A549 (cell line): ENCODE data around the gene COX6B1. TPM values are rescaled to one million over a fixed set of nuclear protein-coding genes. Genes with fewer than 3 reads are reported as not detected.

Source experiments
- ATAC-seq, 2 experiments: fragments of 200-7000 bp in 1 of 2; fragments of >200 bp in 1 of 2; cut with Nextera tagmentation in 1 of 2; cut with Tn5 transposase in 1 of 2; 3 replicates each; pipeline versions ENCODE4 v1.8.0 to v1.9.1; 2018 to 2020; ENCODE audit warnings: mild to moderate bottlenecking in 1 of 2, moderate library complexity in 1 of 2
- CTCF ChIA-PET: fragments of 300-600 bp; sonication (Branson Sonifier 250); formaldehyde crosslinking; extraction: SDS; loops from one replicate; lab custom pipeline; 2021; ENCODE audit warnings: antibody characterized with exemption, inconsistent platforms; lab: Yijun Ruan, JAX
- POLR2A ChIA-PET: fragments of 350-600 bp; formaldehyde crosslinking; extraction: SDS; loops from one replicate; lab custom pipeline; 2021; ENCODE audit warnings: antibody characterized with exemption, inconsistent platforms; lab: Yijun Ruan, JAX
- DNase-seq, 2 experiments: peaks; one replicate each; pipeline versions ENCODE4 v3.0.0 to v3.0.0-alpha.2; 2011 to 2016; ENCODE audit warnings: low read depth in 1 of 2, low spot score in 1 of 2
- FAIRE-seq: peaks from 2 replicates; lab custom pipeline; 2011; peaks lifted over from hg19 to GRCh38; lab: Jason Lieb, UNC
- H3K27ac ChIP-seq, 2 experiments: fragments of >200 bp; sonication (Bioruptor Twin); formaldehyde crosslinking; 3 replicates each; pipeline ENCODE4 v1.5.1; 2016 to 2017
- H3K4me1 ChIP-seq: fragments of >200 bp; sonication (Bioruptor Twin); formaldehyde crosslinking; 3 replicates; pipeline ENCODE4 v1.6.1; 2016
- H3K4me2 ChIP-seq: fragments of >200 bp; sonication (Bioruptor Twin); formaldehyde crosslinking; 3 replicates; pipeline ENCODE4 v1.6.1; 2016
- H3K4me3 ChIP-seq: fragments of >200 bp; sonication (Bioruptor Twin); formaldehyde crosslinking; 3 replicates; pipeline ENCODE4 v1.5.1; 2016
- H3K9me3 ChIP-seq: fragments of >200 bp; sonication (Bioruptor Twin); formaldehyde crosslinking; 3 replicates; pipeline ENCODE4 v1.6.1; 2016
- BCL3 ChIP-seq: fragments of >200 bp; sonication (Bioruptor Twin); formaldehyde crosslinking; IDR thresholded peaks from 3 replicates; pipeline ENCODE4 v1.6.1; 2016
- CTCF ChIP-seq: fragments of >200 bp; sonication (Bioruptor Twin); formaldehyde crosslinking; IDR thresholded peaks from 3 replicates; pipeline ENCODE4 v1.5.1; 2016
- EHF ChIP-seq: fragments of 250-450 bp; sonication (Bioruptor Pico); IDR thresholded peaks from 2 replicates; pipeline ENCODE4 v1.5.0; 2020; ENCODE audit warnings: mild to moderate bottlenecking
- EHMT2 ChIP-seq: fragments of 200-600 bp; sonication (generic); IDR thresholded peaks from 2 replicates; pipeline ENCODE4 v1.6.1; 2016; ENCODE audit warnings: antibody characterized with exemption, low read depth, mild to moderate bottlenecking, moderate library complexity
- EP300 ChIP-seq, 2 experiments: fragments of >200 bp; sonication (Bioruptor Twin); formaldehyde crosslinking; IDR thresholded peaks; 2 replicates in 1 of 2; 3 replicates in 1 of 2; pipeline ENCODE4 v1.6.1; 2016 to 2017
- FOSB ChIP-seq: fragments of 250-450 bp; sonication (Bioruptor Pico); IDR thresholded peaks from 2 replicates; pipeline ENCODE4 v1.5.0; 2020; ENCODE audit warnings: mild to moderate bottlenecking, moderate library complexity
- FOSL2 ChIP-seq, 2 experiments: fragments of 450-650 bp in 1 of 2; fragments of >200 bp in 1 of 2; sonication (Bioruptor Twin) in 1 of 2; formaldehyde crosslinking; IDR thresholded peaks; 2 replicates each; pipeline versions ENCODE4 v1.5.0 to v1.6.1; 2016 to 2020; ENCODE audit warnings: mild to moderate bottlenecking in 1 of 2, moderate library complexity in 1 of 2
- HOXA7 ChIP-seq: fragments of 250-450 bp; sonication (Bioruptor Pico); IDR thresholded peaks from 2 replicates; pipeline ENCODE4 v1.5.0; 2020; ENCODE audit warnings: mild to moderate bottlenecking, moderate library complexity
- HOXB13 ChIP-seq: fragments of 250-450 bp; sonication (Bioruptor Pico); IDR thresholded peaks from 2 replicates; pipeline ENCODE4 v1.5.0; 2020; ENCODE audit warnings: low read depth, mild to moderate bottlenecking, moderate library complexity
- JUNB ChIP-seq: fragments of >200 bp; sonication (Bioruptor Twin); formaldehyde crosslinking; IDR thresholded peaks from 2 replicates; pipeline ENCODE4 v1.6.1; 2016
- MYC ChIP-seq: IDR thresholded peaks from 2 replicates; pipeline ENCODE4 v1.6.1; 2012; ENCODE audit warnings: mild to moderate bottlenecking, inconsistent platforms, low read length, improper control_type of control experiment, borderline replicate concordance
- NFE2L2 ChIP-seq: fragments of 150-350 bp; conservative IDR thresholded peaks from 2 replicates; pipeline ENCODE4 v1.6.1; 2014; ENCODE audit warnings: low read length
- NR3C1 ChIP-seq: fragments of >200 bp; sonication (Bioruptor Twin); formaldehyde crosslinking; IDR thresholded peaks from 3 replicates; pipeline ENCODE4 v1.6.1; 2017
- PBX3 ChIP-seq: IDR thresholded peaks from 2 replicates; pipeline ENCODE4 v1.6.1; 2012
- RARB ChIP-seq: fragments of 250-450 bp; sonication (Bioruptor Pico); IDR thresholded peaks from 2 replicates; pipeline ENCODE4 v1.8.0; 2021; ENCODE audit warnings: mild to moderate bottlenecking, moderate library complexity
- REST ChIP-seq: fragments of 200-600 bp; sonication (generic); IDR thresholded peaks from 2 replicates; pipeline ENCODE4 v1.6.1; 2016; ENCODE audit warnings: antibody characterized with exemption, mild to moderate bottlenecking, moderate library complexity
- RFX5 ChIP-seq: fragments of 450-650 bp; IDR thresholded peaks from 2 replicates; pipeline ENCODE4 v1.7.1; 2014; ENCODE audit warnings: antibody characterized with exemption, mild to moderate bottlenecking, moderate library complexity
- SMC3 ChIP-seq: fragments of >200 bp; sonication (Bioruptor Twin); formaldehyde crosslinking; IDR thresholded peaks from 3 replicates; pipeline ENCODE4 v1.6.1; 2018; ENCODE audit warnings: inconsistent platforms
- ZC3H11A ChIP-seq: fragments of 450-650 bp; IDR thresholded peaks from 2 replicates; pipeline ENCODE4 v1.6.1; 2014; ENCODE audit warnings: antibody characterized with exemption, mild to moderate bottlenecking
- ZFP36 ChIP-seq: fragments of 450-650 bp; IDR thresholded peaks from 2 replicates; pipeline ENCODE4 v1.6.1; 2014; ENCODE audit warnings: borderline replicate concordance; ENCODE audit not compliant: partially characterized antibody
- ZSCAN20 ChIP-seq: fragments of 250-450 bp; sonication (Bioruptor Pico); IDR thresholded peaks from 2 replicates; pipeline ENCODE4 v1.8.0; 2022; ENCODE audit warnings: mild to moderate bottlenecking, moderate library complexity
- WGBS: methylation state at CpG from one replicate; pipeline ENCODE4 v1.1.6; 2017; ENCODE audit errors: missing lambda C conversion rate; 5-methylcytosine and 5-hydroxymethylcytosine counted together
- polyA plus RNA-seq, 4 experiments: library from polyadenylated mRNA; depleted of rRNA in 3 of 4; stranded (reverse); fragments of >200 nt; fragmentation: RNase III in 1 of 4; extraction: RNeasy Plus Mini Kit Qiagen cat#74134 plus additional on column Dnase treatment in 1 of 4; gene quantifications; 2 replicates in 3 of 4; 3 replicates in 1 of 4; pipeline ENCODE4 v1.2.3, GENCODE V29; 2011 to 2017

Gene COX6B1
- polyA plus RNA-seq, 2 of the 4 experiments (the other 2 are of a cell fraction): 749 to 1,260 TPM

- Histone ChIP-seq H3K27ac (no peak overlapping the region), H3K4me1 (no peaks in the 10 kb centered on the region), H3K4me3 (no peak overlapping the region), H3K9me3 (no peaks in the 10 kb centered on the region), H3K4me2 (no peak overlapping the region)
- FAIRE-seq (peak; percentile 43), DNase-seq (no peak), ATAC-seq (no peak)
- 89% methylated on average over 4 of the region's 4 CpGs for WGBS
- TF ChIP-seq CTCF: no peak
- TF ChIP-seq ZC3H11A: no peak
- TF ChIP-seq MYC: no peak
- TF ChIP-seq EHMT2: no peak
- TF ChIP-seq FOSL2 (IDR thresholded peaks at IDR 0.05): no peak
- no peak for TF ChIP-seq FOSL2 (CRISPR knock-in tag; IDR thresholded peaks at IDR 0.05)
- no peak for TF ChIP-seq NR3C1
- no peak for TF ChIP-seq FOSB
- no peak for TF ChIP-seq HOXB13
- no peak for TF ChIP-seq JUNB
- TF ChIP-seq ZFP36: no peak
- TF ChIP-seq BCL3: no peak
- TF ChIP-seq REST: no peak
- TF ChIP-seq EP300 (IDR thresholded peaks at IDR 0.05): no peak
- no peak for TF ChIP-seq RFX5
- no peak for TF ChIP-seq EHF
- TF ChIP-seq SMC3: no peak
- no peak for TF ChIP-seq ZSCAN20 (CRISPR knock-in tag)
- no peak for TF ChIP-seq PBX3
- no peak for TF ChIP-seq RARB (CRISPR knock-in tag)
- no peak for TF ChIP-seq HOXA7 (CRISPR knock-in tag)
- CTCF ChIA-PET: interaction anchor here (0.6 to 3.5 kb wide), 12 partner anchors 10 to 107 kb away, joined by 3 to 16 read pairs (median 4); partner anchors contain the start of gene UPK1A
- POLR2A ChIA-PET: interaction anchor here (0.6 to 1.6 kb wide), 4 partner anchors 12 to 178 kb away, joined by 3 to 4 read pairs (median 4); no protein-coding TSS in a partner anchor
These were observed 7.5 kb downstream of the COX6B1 start for GRCh38 chr19:35655600-35655999.

GRCh38 chr19:35656700-35657099 lies 8.6 kb downstream of the COX6B1 start:
- Histone ChIP-seq H3K27ac (no peak overlapping the region), H3K9me3 (no peaks in the 10 kb centered on the region), H3K4me3 (no peak overlapping the region), H3K4me2 (no peak overlapping the region), H3K4me1 (no peaks in the 10 kb centered on the region)
- POLR2A ChIA-PET: interaction anchor here (1.1 to 3.0 kb wide), 2 partner anchors 8 to 13 kb away, joined by 3 to 15 read pairs; partner anchors contain the start of gene COX6B1
- ATAC-seq (no peak), FAIRE-seq (no peak), DNase-seq (no peak)
- WGBS: 96% methylated on average over 6 of the region's 6 CpGs
- TF ChIP-seq NFE2L2 (no peak), JUNB (no peak)
- CTCF ChIA-PET: interaction anchor here (1.2 to 3.5 kb wide), 12 partner anchors 10 to 303 kb away, joined by 3 to 14 read pairs (median 6); partner anchors contain the start of gene UPK1A
